Trophoblast cell (in vitro differentiated cells and primary cell): ENCODE results near the gene PITPNM1.
"Not testable (repeated sequence)": the region's sequence is repeated elsewhere in the genome, so short reads cannot be mapped to it uniquely, and the experiment has no call there.

Experiments used
- DNase-seq, 2 donors: peaks; one replicate each; pipeline ENCODE4 v3.0.0-alpha.2; 2016
- H2AFZ ChIP-seq: 2 replicates; pipeline ENCODE4 v1.6.1; 2013; ENCODE audit warnings: low read length, moderate library complexity, mild to moderate bottlenecking; ENCODE audit not compliant: insufficient read depth, poor library complexity
- H2AK5ac ChIP-seq: 2 replicates; pipeline ENCODE4 v1.6.1; 2013; ENCODE audit warnings: mild to moderate bottlenecking, low read length
- H2BK120ac ChIP-seq: 2 replicates; pipeline ENCODE4 v1.6.1; 2013; ENCODE audit warnings: low read length, mild to moderate bottlenecking, moderate library complexity; ENCODE audit not compliant: insufficient read depth, poor library complexity
- H2BK12ac ChIP-seq: 2 replicates; pipeline ENCODE4 v1.6.1; 2013; ENCODE audit warnings: mild to moderate bottlenecking, low read length, moderate library complexity
- H2BK5ac ChIP-seq: 2 replicates; pipeline ENCODE4 v1.6.1; 2013; ENCODE audit warnings: low read length, low read depth, moderate library complexity, mild to moderate bottlenecking; ENCODE audit not compliant: poor library complexity
- H3K14ac ChIP-seq: 2 replicates; pipeline ENCODE4 v1.6.1; 2013; ENCODE audit warnings: mild to moderate bottlenecking, low read length
- H3K18ac ChIP-seq: 2 replicates; pipeline ENCODE4 v1.6.1; 2013; ENCODE audit warnings: mild to moderate bottlenecking, low read length
- H3K23ac ChIP-seq: 2 replicates; pipeline ENCODE4 v1.6.1; 2013; ENCODE audit warnings: low read length
- H3K27ac ChIP-seq: 2 replicates; pipeline ENCODE4 v1.5.1; 2013; ENCODE audit warnings: low read depth, mild to moderate bottlenecking, inconsistent platforms, low read length, moderate library complexity
- H3K27me3 ChIP-seq: 2 replicates; pipeline ENCODE4 v1.6.1; 2013; ENCODE audit warnings: inconsistent platforms, mild to moderate bottlenecking, low read length, moderate library complexity; ENCODE audit not compliant: insufficient read depth
- H3K36me3 ChIP-seq, 2 experiments: 1 replicate in 1 of 2; 2 replicates in 1 of 2; pipeline ENCODE4 v1.6.1; 2013; ENCODE audit warnings: low read length in 2 of 2, mild to moderate bottlenecking in 2 of 2, moderate library complexity in 1 of 2; ENCODE audit not compliant: insufficient read depth in 2 of 2, control insufficient read depth in 1 of 2
- H3K4ac ChIP-seq: 2 replicates; pipeline ENCODE4 v1.6.1; 2013; ENCODE audit warnings: low read depth, mild to moderate bottlenecking, low read length, moderate library complexity
- H3K4me1 ChIP-seq, 2 experiments: 1 replicate in 1 of 2; 2 replicates in 1 of 2; pipeline ENCODE4 v1.6.1; 2013; ENCODE audit warnings: low read length in 2 of 2, mild to moderate bottlenecking in 2 of 2, moderate library complexity in 1 of 2; ENCODE audit not compliant: insufficient read depth in 2 of 2, control insufficient read depth in 1 of 2
- H3K4me2 ChIP-seq: 2 replicates; pipeline ENCODE4 v1.6.1; 2013; ENCODE audit warnings: inconsistent platforms, mild to moderate bottlenecking, low read length, moderate library complexity
- H3K4me3 ChIP-seq: 2 replicates; pipeline ENCODE4 v1.5.1; 2013; ENCODE audit warnings: mild to moderate bottlenecking, low read depth, low read length, inconsistent platforms
- H3K79me1 ChIP-seq: one replicate; pipeline ENCODE4 v1.6.1; 2013; ENCODE audit warnings: low read length
- H3K79me2 ChIP-seq: 2 replicates; pipeline ENCODE4 v1.6.1; 2013; ENCODE audit warnings: low read length, mild to moderate bottlenecking; ENCODE audit not compliant: control insufficient read depth, insufficient read depth, poor library complexity
- H3K9ac ChIP-seq: 2 replicates; pipeline ENCODE4 v1.6.1; 2013; ENCODE audit warnings: mild to moderate bottlenecking, low read length
- H3K9me3 ChIP-seq: 2 replicates; pipeline ENCODE4 v1.6.1; 2013; ENCODE audit warnings: low read depth, mild to moderate bottlenecking, control low read depth, inconsistent platforms, low read length; ENCODE audit not compliant: insufficient read depth
- H4K12ac ChIP-seq: 2 replicates; pipeline ENCODE4 v1.6.1; 2013; ENCODE audit warnings: low read depth, mild to moderate bottlenecking, low read length, moderate library complexity
- H4K8ac ChIP-seq: 2 replicates; pipeline ENCODE4 v1.6.1; 2013; ENCODE audit warnings: low read depth, mild to moderate bottlenecking, low read length, moderate library complexity
- H4K91ac ChIP-seq: one replicate; pipeline ENCODE4 v1.6.1; 2013; ENCODE audit warnings: low read depth, mild to moderate bottlenecking, low read length, moderate library complexity
- WGBS: extraction: QIAGEN DNeasy Blood & Tissue Kit; methylation state at CpG from one replicate; pipeline ENCODE4 v1.1.7; 2013; ENCODE audit warnings: missing lambda C conversion rate; ENCODE audit not compliant: insufficient read length, insufficient coverage; ENCODE audit errors: extremely low coverage; 5-methylcytosine and 5-hydroxymethylcytosine counted together

Gene PITPNM1

DNA sequence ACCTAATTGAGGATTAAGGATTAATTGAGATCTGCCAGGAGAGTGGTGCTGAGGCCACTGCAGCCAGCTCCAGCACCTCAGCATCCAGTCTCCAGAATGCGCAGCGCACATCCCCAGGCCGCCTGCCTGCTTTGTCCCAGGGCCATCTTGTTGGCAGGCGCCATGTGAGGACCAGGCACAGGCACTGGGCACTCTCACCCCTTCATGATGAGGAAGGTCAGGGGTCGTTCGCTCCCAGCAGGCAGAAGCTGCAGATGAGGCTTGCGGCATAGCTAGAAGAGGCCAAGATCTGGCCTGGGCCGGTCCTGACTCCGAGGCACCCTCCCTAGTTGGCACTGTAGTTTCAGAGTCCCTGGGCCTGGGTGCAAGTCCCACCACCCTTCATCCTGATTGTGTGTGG lies 11.6 kb upstream of the PITPNM1 start:
- H3K79me1 ChIP-seq, result no peaks in the 10 kb centered on the region
- H3K18ac ChIP-seq, result no peak overlapping the region
- no peaks in the 10 kb centered on the region for H3K4me1 ChIP-seq
- no peak overlapping the region for H4K91ac ChIP-seq
- no peak overlapping the region for H2BK5ac ChIP-seq
- H3K9me3 ChIP-seq, result peaks cover 1% of the 10 kb centered on the region
- no peak overlapping the region for H4K8ac ChIP-seq
- no CpG with 5 or more reads among the region's 9 CpGs for WGBS
- H3K79me2 ChIP-seq, result no peaks in the 10 kb centered on the region
- no peaks in the 10 kb centered on the region for H3K27me3 ChIP-seq
- no peak overlapping the region for H2AK5ac ChIP-seq
- H3K23ac ChIP-seq, result no peak overlapping the region
- no peak overlapping the region for H3K9ac ChIP-seq
- no peak overlapping the region for H2BK120ac ChIP-seq
- H2BK12ac ChIP-seq, result no peak overlapping the region
- no peak overlapping the region for H3K4ac ChIP-seq
- no peaks in the 10 kb centered on the region for H3K36me3 ChIP-seq
- no peak for DNase-seq
- H3K14ac ChIP-seq, result no peak overlapping the region
- H2AFZ ChIP-seq, result no peak overlapping the region
- no peak overlapping the region for H4K12ac ChIP-seq
- H3K4me3 ChIP-seq, result no peak overlapping the region
- H3K27ac ChIP-seq, result no peak overlapping the region
- H3K4me2 ChIP-seq, result no peak overlapping the region

DNA sequence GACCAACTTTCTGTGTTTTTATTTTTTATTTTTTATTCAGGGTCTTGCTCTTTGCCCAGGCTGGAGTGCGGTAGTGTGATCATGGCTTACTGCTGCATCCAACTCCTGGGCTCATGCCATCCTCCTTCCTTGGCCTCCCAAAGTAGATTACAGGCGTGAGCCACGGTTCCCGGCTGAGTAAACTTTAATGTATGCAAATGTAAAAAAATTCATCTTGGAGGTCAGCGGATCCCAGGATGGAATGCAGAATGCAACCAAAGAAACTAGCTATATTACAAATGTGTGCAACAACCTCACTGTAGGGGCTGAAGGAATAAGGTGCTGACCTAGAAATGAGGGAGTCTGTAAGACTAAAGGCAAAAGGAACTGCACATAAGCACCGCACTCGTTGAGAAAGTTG lies 9.0 kb upstream of the PITPNM1 start:
- H3K4me2 ChIP-seq, result no peak overlapping the region
- H2BK12ac ChIP-seq, result no peak overlapping the region
- no peaks in the 10 kb centered on the region for H3K36me3 ChIP-seq
- no peak overlapping the region for H3K18ac ChIP-seq
- H3K9me3 ChIP-seq, result peaks cover 1% of the 10 kb centered on the region
- H4K12ac ChIP-seq, result no peak overlapping the region
- H2BK120ac ChIP-seq, result no peak overlapping the region
- no peak overlapping the region for H3K4me3 ChIP-seq
- H3K79me1 ChIP-seq, result no peaks in the 10 kb centered on the region
- H2AK5ac ChIP-seq, result no peak overlapping the region
- WGBS, result no CpG with 5 or more reads among the region's 7 CpGs
- no peak overlapping the region for H3K23ac ChIP-seq
- H2BK5ac ChIP-seq, result no peak overlapping the region
- DNase-seq, result no peak
- H3K9ac ChIP-seq, result no peak overlapping the region
- no peak overlapping the region for H3K14ac ChIP-seq
- H4K8ac ChIP-seq, result no peak overlapping the region
- peaks cover 0 to 1% of the 10 kb centered on the region in 2 experiments for H3K4me1 ChIP-seq
- H3K4ac ChIP-seq, result no peak overlapping the region
- H3K27ac ChIP-seq, result no peak overlapping the region
- no peak overlapping the region for H2AFZ ChIP-seq
- no peaks in the 10 kb centered on the region for H3K79me2 ChIP-seq
- H4K91ac ChIP-seq, result no peak overlapping the region
- no peaks in the 10 kb centered on the region for H3K27me3 ChIP-seq

DNA sequence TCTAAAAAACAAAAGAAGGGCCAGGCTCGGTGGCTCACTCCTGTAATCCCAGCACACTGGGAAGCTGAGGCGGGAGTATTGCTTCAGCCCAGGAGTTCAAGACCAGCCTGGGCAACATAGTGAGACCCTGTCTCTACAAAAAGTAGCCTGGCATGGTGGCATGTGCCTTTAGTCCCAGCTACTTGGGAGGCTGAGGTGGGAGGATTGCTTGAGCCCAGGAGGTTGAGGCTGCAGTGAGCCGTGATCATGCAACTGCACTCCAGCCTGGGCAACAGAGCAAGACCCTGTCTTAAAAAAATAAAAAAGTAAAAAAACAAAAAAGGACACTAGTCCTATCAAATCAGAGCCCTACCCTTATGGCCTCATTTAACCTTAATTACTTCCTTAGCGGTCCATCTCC lies 6.4 kb upstream of the PITPNM1 start:
- WGBS, result no CpG with 5 or more reads among the region's 4 CpGs
- H2AK5ac ChIP-seq, H3K4ac ChIP-seq, H3K27me3 ChIP-seq, H2BK5ac ChIP-seq, H3K4me3 ChIP-seq, H3K27ac ChIP-seq, H4K91ac ChIP-seq, H4K8ac ChIP-seq, H3K79me1 ChIP-seq, H3K9me3 ChIP-seq, H2BK12ac ChIP-seq, H3K79me2 ChIP-seq, H3K14ac ChIP-seq, H3K23ac ChIP-seq, H2AFZ ChIP-seq, H3K18ac ChIP-seq, H3K9ac ChIP-seq, H3K4me2 ChIP-seq, DNase-seq, H4K12ac ChIP-seq, H2BK120ac ChIP-seq, H3K36me3 ChIP-seq: not testable (repeated sequence)
- H3K4me1 ChIP-seq, result peaks cover 7 to 16% of the 10 kb centered on the region in 2 experiments

DNA sequence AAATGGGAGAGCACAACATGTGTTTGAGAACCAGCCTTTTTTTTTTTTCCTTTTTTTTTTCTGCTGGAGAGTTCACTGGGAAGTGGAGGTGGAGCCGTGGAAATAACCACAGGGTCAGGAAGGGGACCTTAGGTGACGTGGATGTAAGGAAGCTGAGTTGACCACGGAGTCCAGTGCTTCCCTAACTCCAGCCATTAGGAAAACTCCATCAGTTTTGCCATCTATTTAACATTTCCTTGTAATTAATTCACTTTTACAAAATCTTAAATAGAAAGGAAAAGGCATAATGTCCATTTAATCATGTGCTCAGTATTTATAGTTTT lies 4.8 kb upstream of the PITPNM1 start:
- no CpG with 5 or more reads among the region's 3 CpGs for WGBS
- H2BK12ac ChIP-seq, result no peak overlapping the region
- no peak for DNase-seq

More for the DNA sequence above, 4.8 kb upstream of the PITPNM1 start:
- H4K12ac ChIP-seq, result no peak overlapping the region
- no peaks in the 10 kb centered on the region for H3K27me3 ChIP-seq
- no peak overlapping the region for H3K23ac ChIP-seq
- H2AFZ ChIP-seq, result no peak overlapping the region
- no peak overlapping the region for H3K4ac ChIP-seq
- H3K36me3 ChIP-seq, result peaks cover 4 to 8% of the 10 kb centered on the region in 2 experiments
- H3K4me2 ChIP-seq, result no peak overlapping the region
- peaks cover 19% of the 10 kb centered on the region for H3K79me1 ChIP-seq
- no peak overlapping the region for H3K18ac ChIP-seq
- H4K8ac ChIP-seq, result no peak overlapping the region
- H2AK5ac ChIP-seq, result no peak overlapping the region
- H3K79me2 ChIP-seq, result peaks cover 9% of the 10 kb centered on the region
- H2BK120ac ChIP-seq, result no peak overlapping the region
- no peaks in the 10 kb centered on the region for H3K9me3 ChIP-seq
- H3K14ac ChIP-seq, result no peak overlapping the region
- no peak overlapping the region for H3K27ac ChIP-seq
- no peak overlapping the region for H2BK5ac ChIP-seq
- no peak overlapping the region for H3K4me3 ChIP-seq
- no peak overlapping the region for H4K91ac ChIP-seq
- no peak overlapping the region for H3K9ac ChIP-seq
- peaks cover 16 to 26% of the 10 kb centered on the region in 2 experiments for H3K4me1 ChIP-seq
